ENCODE results near the gene C8B. TPM values are rescaled to one million over a fixed set of nuclear protein-coding genes. Genes with fewer than 3 reads are reported as not detected.

C8B gene
- total RNA-seq, 1 donor from 2014 or later, result not detected

GRCh38 chr1:56924116-56924515 is 41.7 kb downstream of the C8B start:
- no peak overlapping the region for H3K4me3 ChIP-seq
- no peak for TF ChIP-seq CTCF (IDR thresholded peaks at IDR 0.05)
- TF ChIP-seq POLR2AphosphoS5 (IDR thresholded peaks at IDR 0.05; ENCODE audit: insufficient read depth in 1 of 2, low read depth in 1 of 2), result no peak
- no peak for TF ChIP-seq POLR2A (IDR thresholded peaks at IDR 0.05)
- H3K27me3 ChIP-seq, result no peaks in the 10 kb centered on the region
- no peak for DNase-seq (ENCODE audit: extremely low spot score in 2 of 2)
- no peaks in the 10 kb centered on the region for H3K36me3 ChIP-seq
- H3K27ac ChIP-seq, result no peak overlapping the region
- intact Hi-C loops (cut with DNase I), result no loop called here
- no peaks in the 10 kb centered on the region for H3K9me3 ChIP-seq
- no peaks in the 10 kb centered on the region for H3K4me1 ChIP-seq

GRCh38 chr1:56923201-56923600 is 42.6 kb downstream of the C8B start:
- H3K9me3 ChIP-seq, result no peaks in the 10 kb centered on the region
- no peak for TF ChIP-seq POLR2A (IDR thresholded peaks at IDR 0.05)
- TF ChIP-seq POLR2AphosphoS5 (IDR thresholded peaks at IDR 0.05; ENCODE audit: insufficient read depth in 1 of 2, low read depth in 1 of 2), result no peak
- TF ChIP-seq CTCF (IDR thresholded peaks at IDR 0.05), result no peak
- no peak for DNase-seq (ENCODE audit: extremely low spot score in 2 of 2)
- H3K4me3 ChIP-seq, result no peak overlapping the region
- H3K27ac ChIP-seq, result no peak overlapping the region
- no peaks in the 10 kb centered on the region for H3K36me3 ChIP-seq
- no peaks in the 10 kb centered on the region for H3K27me3 ChIP-seq
- intact Hi-C loops (cut with DNase I), result no loop called here
- no peaks in the 10 kb centered on the region for H3K4me1 ChIP-seq

- H3K4me3 ChIP-seq, result no peak overlapping the region
- no peak for DNase-seq (ENCODE audit: extremely low spot score in 2 of 2)
- intact Hi-C loops (cut with DNase I), result no loop called here
- TF ChIP-seq POLR2A (IDR thresholded peaks at IDR 0.05) (no peak), CTCF (IDR thresholded peaks at IDR 0.05) (no peak), POLR2AphosphoS5 (IDR thresholded peaks at IDR 0.05; ENCODE audit: insufficient read depth in 1 of 2, low read depth in 1 of 2) (no peak)
- H3K9me3 ChIP-seq, result no peaks in the 10 kb centered on the region
- H3K36me3 ChIP-seq, result no peaks in the 10 kb centered on the region
- H3K27ac ChIP-seq, result no peak overlapping the region
- no peaks in the 10 kb centered on the region for H3K4me1 ChIP-seq
- H3K27me3 ChIP-seq, result no peaks in the 10 kb centered on the region
Measured at GRCh38 chr1:56922507-56922906, 43.3 kb downstream of the C8B start.

- H3K27ac ChIP-seq, result no peak overlapping the region
- no peak for TF ChIP-seq POLR2A (IDR thresholded peaks at IDR 0.05)
- no peak for TF ChIP-seq CTCF (IDR thresholded peaks at IDR 0.05)
- no peak for TF ChIP-seq POLR2AphosphoS5 (IDR thresholded peaks at IDR 0.05; ENCODE audit: insufficient read depth in 1 of 2, low read depth in 1 of 2)
- no peaks in the 10 kb centered on the region for H3K27me3 ChIP-seq
- H3K9me3 ChIP-seq, result no peaks in the 10 kb centered on the region
- no peaks in the 10 kb centered on the region for H3K36me3 ChIP-seq
- intact Hi-C loops (cut with DNase I), result no loop called here
- H3K4me1 ChIP-seq, result no peaks in the 10 kb centered on the region
- no peak overlapping the region for H3K4me3 ChIP-seq
- no peak for DNase-seq (ENCODE audit: extremely low spot score in 2 of 2)
Measured at GRCh38 chr1:56922070-56922469, 43.7 kb downstream of the C8B start.

GRCh38 chr1:56921479-56921878 is 44.3 kb downstream of the C8B start:
- Histone ChIP-seq H3K4me3 (no peak overlapping the region), H3K9me3 (no peaks in the 10 kb centered on the region), H3K36me3 (no peaks in the 10 kb centered on the region), H3K27me3 (no peaks in the 10 kb centered on the region), H3K4me1 (no peaks in the 10 kb centered on the region), H3K27ac (no peak overlapping the region)
- no peak for DNase-seq (ENCODE audit: extremely low spot score in 2 of 2)
- intact Hi-C loops (cut with DNase I), result no loop called here
- no peak for TF ChIP-seq CTCF (IDR thresholded peaks at IDR 0.05)
- no peak for TF ChIP-seq POLR2AphosphoS5 (IDR thresholded peaks at IDR 0.05; ENCODE audit: insufficient read depth in 1 of 2, low read depth in 1 of 2)
